GM21367 (cell line): ENCODE data around the gene DHTKD1.
"Not testable (repeated sequence)": the region's sequence is repeated elsewhere in the genome, so short reads cannot be mapped to it uniquely, and the experiment has no call there.

Experiments
- ATAC-seq: cut with Tn5 transposase; IDR thresholded peaks from one replicate; pipeline ENCODE4 v1.9.1; 2021; ENCODE audit not compliant: unreplicated experiment

DHTKD1 gene

DNA sequence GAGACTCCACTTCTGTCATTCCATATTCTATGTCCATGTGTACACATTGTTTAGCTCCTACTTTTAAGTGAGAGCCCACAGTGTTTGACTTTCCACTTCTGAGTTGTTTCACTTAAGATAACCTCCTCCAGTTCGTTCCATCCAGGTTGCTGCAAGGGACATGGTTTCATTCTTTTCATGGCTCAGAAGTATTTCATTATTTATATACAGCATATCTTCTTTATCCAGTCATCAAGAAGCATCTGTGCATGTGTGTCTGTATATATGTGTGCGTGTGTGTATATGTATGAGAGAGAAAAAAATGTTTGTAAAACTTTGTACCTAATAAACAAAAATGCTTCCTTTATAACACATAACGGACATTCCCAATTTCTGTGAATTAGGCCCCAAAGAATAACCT lies 66.9 kb downstream of the DHTKD1 start:
- no peak for ATAC-seq

DNA sequence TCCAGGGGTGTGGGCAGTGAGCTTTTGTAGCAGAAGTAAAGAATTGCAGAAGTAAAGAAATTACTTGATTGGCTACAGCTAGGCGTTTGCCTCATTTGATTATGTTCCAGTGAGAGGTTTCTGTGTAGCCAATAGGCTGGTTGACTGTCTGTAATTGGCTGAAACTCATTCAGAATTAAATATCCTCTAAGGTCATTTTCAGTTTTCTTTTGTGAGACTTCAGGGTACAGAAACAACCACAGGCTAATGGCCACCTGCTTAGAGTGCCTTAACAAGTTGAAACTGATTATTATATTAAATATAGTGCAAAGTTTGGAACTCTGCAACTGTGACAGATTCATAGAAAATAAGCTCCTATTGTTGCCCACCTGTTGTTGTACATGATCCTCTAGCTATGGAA lies 71.3 kb downstream of the DHTKD1 start:
- ATAC-seq, result no peak

DNA sequence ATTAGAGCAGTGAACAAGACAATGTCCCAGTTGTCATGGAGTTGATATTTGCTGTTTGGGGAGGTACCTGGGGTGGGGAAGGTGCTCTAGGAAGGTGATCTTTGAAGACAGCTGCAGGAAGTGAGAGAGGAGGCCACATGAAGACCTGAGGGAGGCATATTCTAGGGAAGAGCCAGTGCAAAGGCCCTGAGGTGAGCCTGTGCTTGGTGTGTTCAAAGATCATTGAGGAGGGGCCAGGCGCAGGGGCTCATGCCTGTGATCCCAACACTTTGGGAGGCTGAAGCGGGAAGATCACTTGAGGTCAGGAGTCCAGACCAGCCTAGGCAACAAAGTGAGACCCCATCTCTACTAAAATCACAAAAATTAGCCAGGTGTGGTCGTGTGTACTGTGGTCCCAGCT lies 75.8 kb downstream of the DHTKD1 start:
- ATAC-seq, result no peak

DNA sequence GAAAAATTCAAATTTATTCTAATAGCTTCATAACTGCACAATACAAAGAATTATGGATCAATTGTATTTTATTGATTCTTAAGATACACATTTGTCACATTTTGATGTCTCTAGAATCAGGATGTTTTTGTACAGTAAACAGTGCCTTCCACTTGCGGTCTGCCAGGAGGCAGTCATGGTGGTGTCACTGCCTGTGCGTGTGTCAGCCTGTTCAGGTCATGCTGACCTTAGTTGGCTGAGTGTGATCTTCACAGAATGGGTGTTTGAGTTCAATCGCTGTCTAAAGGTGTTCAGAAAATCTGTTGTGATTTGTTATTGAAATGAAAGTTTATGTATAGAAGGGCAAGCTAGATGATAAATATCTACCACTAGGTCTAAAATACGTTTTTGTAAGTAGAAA lies 81.4 kb downstream of the DHTKD1 start:
- ATAC-seq, result no peak

DNA sequence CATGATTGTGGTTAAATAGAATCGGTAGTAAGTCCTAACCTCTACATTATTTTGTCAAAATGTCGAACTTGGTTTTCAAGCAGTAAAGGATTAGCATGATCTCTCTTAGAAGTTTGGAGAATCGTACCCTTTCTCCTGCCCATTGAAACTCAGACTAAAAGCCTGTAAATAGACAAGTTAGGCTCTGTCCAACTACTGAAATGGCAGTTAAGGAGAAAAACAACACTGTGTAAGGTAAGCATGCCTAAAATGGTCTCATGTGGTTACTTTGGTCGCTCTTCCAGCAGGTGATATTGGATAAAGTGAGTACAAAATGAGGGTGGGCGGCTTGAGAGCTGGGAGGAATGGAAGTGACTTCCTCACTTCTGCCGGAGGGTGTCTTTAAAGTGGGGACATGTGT lies 85.8 kb downstream of the DHTKD1 start:
- ATAC-seq, result no peak

DNA sequence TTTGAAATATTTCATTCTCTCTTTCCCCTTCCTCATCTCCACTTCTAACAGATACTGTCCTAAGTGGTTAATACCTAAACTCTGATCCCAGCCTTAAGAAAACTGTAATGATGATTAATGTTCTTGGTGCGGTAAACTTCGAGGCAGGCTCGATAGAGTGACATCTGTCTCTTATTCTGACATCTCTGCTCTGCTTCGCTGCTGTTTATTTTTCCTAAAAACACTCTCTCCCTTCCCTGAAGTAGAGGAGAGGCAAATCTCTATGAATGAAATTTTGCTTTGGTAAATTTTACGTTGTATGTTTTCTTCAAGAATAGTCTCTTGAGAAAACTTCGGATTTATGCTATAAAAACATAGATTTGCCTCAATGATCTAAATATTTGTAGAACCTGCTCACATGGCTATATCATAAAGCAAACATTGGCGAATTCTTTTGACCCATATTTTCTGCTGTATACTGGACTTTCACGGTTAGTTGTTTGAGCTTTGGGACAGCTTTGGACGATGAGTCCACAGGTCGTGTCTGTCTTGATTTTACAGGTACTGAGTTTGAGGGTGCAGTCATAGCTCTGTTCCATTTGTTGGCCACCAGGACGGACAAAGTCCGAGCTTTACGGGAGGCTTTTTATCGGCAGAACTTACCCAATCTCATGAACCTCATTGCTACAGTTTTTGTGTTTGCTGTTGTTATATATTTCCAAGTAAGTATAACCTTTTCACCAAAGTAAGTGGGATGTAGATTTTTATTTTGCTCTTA lies 87.8 kb downstream of the DHTKD1 start:
- no peak for ATAC-seq

DNA sequence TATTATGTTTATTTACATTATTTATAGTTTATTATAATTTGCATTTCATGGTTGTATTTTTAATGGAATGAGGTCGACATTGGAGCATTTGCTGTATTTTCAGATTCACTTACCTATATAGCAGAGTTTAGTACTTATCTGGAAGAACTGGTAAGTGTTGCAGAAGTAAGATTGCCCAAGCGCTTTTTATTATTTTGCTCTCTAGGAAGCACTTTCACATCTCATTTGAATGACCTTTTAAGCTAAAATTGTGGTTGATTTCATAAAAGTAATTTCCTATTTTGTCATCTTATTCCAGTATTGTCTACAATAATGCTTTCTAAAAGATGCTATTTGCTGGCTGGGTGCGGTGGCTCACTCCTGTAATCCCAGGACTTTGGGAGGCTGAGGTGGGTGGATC lies 89.4 kb downstream of the DHTKD1 start:
- ATAC-seq, result no peak

DNA sequence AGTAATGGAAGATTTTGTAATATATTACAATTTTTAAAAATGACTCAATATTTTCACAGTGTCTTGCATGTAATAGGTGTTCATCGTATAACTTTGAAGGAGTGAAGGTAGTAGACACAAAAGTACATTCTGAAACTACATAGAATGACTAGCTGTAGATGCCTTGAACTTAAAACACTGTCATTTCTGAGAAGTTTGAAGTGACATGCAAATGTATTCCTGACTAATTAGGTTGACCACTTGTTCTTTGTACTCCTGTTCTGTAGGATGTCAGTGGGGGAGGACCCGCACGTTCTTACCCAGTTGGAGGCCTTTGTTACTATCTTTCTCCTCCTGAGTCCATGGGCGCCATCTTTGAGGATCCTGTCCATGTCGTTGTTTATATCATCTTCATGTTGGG lies 91.9 kb downstream of the DHTKD1 start:
- no peak for ATAC-seq

DNA sequence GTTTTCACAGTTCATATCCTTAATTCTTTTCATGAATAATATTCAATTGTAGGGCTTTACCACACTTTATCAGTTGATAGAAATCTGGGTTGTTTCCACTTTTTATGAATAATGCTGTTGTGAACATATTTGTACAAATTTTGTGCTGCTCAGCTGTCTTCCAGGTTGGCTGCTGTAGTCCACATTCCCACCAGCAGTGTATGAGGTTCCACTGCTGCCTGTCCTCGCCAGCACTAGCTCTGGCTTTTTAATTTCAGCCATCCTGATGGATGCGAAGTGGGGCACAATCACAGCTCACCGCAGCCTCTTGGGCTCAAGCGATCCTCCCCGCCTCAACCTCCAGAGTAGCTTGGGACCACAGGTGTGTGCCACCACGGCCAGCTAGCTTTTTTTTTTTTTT lies 94.2 kb downstream of the DHTKD1 start:
- ATAC-seq, result no peak

DNA sequence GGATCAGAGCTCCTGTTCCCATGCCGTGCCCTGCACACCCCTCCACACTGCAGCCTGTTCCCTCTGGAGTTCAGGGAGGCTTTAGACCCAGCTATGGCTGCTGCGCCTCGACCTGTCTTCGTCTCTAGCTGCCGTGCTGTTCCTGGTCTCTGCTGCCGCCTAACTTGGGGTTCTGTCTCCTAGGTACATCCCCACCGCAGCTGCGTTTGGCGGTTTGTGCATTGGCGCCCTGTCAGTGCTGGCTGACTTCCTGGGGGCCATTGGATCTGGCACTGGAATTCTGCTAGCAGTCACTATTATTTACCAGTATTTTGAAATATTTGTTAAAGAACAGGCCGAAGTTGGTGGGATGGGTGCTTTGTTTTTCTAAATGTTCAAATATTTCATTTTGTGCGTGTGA lies 95.3 kb downstream of the DHTKD1 start:
- ATAC-seq, result no peak

DNA sequence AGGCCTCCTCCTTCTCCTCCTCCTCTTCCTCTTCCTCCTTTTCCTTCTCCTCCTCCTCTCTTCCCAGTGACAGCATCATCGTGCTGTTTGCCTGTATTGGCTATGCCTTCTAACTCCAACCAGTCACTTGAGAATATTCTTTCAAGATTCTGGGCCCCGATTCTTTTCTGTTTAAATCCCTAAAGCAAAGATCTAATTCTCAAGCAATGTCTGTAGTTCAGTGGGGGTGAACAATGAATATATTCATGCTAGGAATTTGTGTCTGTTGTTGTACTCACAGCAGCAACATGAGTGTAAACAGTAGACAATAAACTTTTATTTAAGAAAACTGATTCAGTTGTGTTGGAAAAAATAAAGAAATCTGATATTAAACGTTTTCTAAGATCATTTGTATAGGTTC lies 96.3 kb downstream of the DHTKD1 start:
- ATAC-seq, result no peak

DNA sequence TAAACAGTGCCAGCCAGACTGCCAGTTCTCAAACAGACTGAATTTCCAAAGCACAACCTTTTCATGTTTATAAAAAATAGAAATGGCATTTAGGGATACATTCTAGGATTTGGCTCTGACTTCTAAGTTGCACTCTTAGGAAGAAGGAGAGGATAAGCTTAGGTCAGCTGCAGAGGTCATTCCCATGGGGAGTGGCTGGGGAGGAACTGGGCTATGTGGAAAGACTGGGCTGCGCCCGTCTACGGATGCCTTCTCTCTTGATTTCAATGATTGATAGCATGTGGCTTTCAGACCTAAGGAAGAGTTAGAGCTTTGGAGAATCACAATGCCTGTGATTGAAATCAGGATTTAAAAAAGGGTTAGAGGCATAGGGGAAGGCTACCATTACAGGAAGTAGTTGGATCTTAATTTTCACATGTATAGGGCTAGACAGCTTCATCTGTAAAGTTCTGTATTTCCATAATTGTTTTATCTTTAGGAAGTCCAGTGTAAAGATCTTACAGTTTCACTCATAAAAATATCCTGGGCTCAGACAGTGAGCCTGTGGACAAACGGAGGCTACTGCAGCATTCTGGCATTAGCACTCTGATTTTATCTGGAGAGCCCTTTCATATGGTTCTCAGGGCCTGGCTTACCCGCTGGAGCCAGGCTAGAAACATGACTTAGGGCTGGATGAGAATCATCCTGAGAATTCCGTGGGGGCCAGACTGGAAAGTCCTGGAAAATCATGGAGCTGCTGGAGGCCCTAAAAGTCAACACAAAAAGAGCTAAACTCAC lies 97.4 kb downstream of the DHTKD1 start:
- ATAC-seq, result no peak

DNA sequence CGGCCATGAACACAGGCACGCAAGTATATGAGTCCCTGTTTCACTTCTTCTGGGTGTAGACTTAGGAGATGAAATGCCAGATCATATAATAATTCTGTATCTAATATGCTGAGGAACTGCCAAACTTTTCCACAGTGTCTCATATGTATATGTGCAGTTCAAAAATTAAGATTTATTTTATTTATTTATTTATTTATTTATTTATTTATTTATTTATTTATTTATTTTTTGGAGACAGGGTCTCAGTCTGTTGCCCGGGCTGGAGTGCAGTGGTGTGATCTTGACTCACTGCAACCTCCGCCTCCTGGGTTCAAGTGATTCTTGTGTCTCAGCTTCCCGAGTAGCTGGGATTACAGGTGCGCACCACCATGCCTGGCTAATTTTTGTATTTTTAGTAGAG lies 102.8 kb downstream of the DHTKD1 start:
- ATAC-seq, result not testable (repeated sequence)
